Activated T-cell treated with anti-CD3 and anti-CD28 coated beads, Interleukin-2, amount 50 U/mL, for 72 hours (primary cell): ENCODE results near the gene SPAAR. TPM values are rescaled to one million over a fixed set of nuclear protein-coding genes. Genes with fewer than 3 reads are reported as not detected.
"Not testable (repeated sequence)": the region's sequence is repeated elsewhere in the genome, so short reads cannot be mapped to it uniquely, and the experiment has no call there.

Experiments
- ATAC-seq, 2 donors: fragments of 150-1000 bp; cut with Tn5 transposase; replicated peaks in 1 of 2; 2 replicates each; pipeline ENCODE4 v1.10.0; 2021; ENCODE audit warnings: moderate library complexity in 2 of 2, mild to moderate bottlenecking in 1 of 2
- DNase-seq, 2 donors: peaks; one replicate each; pipeline ENCODE4 v3.0.0; 2021 to 2022; ENCODE audit warnings: mixed read lengths in 1 of 2
- H3K27ac Mint-ChIP-seq: one replicate; pipeline ENCODE4 v1.8.0; 2022; ENCODE audit warnings: mild to moderate bottlenecking, moderate library complexity, mixed read lengths
- H3K27me3 Mint-ChIP-seq: one replicate; pipeline ENCODE4 v1.8.0; 2022; ENCODE audit warnings: low read depth, mixed read lengths
- H3K36me3 Mint-ChIP-seq, 2 donors: one replicate each; pipeline ENCODE4 v1.8.0; 2022; ENCODE audit warnings: mixed read lengths in 2 of 2, mild to moderate bottlenecking in 1 of 2; ENCODE audit not compliant: insufficient read depth in 2 of 2
- H3K4me1 Mint-ChIP-seq: one replicate; pipeline ENCODE4 v1.8.0; 2022; ENCODE audit warnings: low read depth, mixed read lengths
- H3K4me3 Mint-ChIP-seq, 2 donors: one replicate each; pipeline ENCODE4 v1.8.0; 2022; ENCODE audit warnings: mild to moderate bottlenecking in 2 of 2, mixed read lengths in 2 of 2, moderate library complexity in 2 of 2
- H3K9me3 Mint-ChIP-seq, 2 donors: one replicate each; pipeline ENCODE4 v1.8.0; 2022; ENCODE audit warnings: mixed read lengths in 2 of 2
- total RNA-seq, 2 donors: library from RNA; stranded (reverse); gene quantifications; one replicate each; pipeline ENCODE4 v1.2.3, GENCODE V29; 2022

The SPAAR gene
- total RNA-seq, 2 donors from 2014 or later: not detected

DNA sequence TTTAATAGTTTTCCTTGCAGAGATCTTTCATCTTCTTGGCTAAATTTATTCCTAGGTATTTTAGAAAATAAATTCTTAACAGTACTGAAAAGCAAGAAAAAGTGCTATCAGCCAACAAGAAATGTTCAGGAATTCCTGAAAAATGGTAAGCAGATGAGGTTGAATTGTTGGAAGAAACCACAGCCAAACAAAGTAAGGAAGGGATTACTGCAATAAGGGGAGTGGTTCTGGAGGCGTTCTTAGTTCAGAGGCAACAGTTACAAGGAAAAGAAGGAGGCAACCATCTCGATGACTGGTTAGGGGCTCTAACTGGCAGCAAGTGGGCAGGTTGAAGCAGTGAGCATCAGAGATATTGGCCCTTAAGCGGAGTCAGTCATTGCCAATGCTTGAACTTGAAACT is 26.3 kb upstream of the SPAAR start:
- Mint-ChIP-seq H3K4me1 (no peaks in the 10 kb centered on the region), H3K27ac (no peak overlapping the region), H3K4me3 (no peak overlapping the region), H3K27me3 (no peaks in the 10 kb centered on the region), H3K9me3 (no peaks in the 10 kb centered on the region), H3K36me3 (no peaks in the 10 kb centered on the region)
- DNase-seq (no peak), ATAC-seq (no peak)

DNA sequence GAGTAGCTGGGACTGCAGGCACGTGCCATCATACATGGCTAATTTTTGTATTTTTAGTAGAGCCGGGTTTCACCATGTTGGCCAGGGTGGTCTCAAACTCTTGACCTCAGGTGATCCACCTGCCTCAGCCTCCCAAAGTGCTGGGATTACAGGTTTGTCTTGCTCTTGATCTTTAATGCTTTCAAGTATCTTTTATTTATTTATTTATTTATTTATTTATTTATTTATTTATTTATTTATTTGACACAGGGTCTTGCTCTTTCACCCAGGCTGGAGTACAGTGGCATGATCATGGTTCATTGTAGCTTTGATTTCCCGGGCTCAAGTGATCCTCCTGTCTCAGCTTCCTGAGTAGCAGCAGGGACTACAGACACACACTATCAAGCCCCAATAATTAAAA is 24.4 kb upstream of the SPAAR start:
- H3K27ac Mint-ChIP-seq, H3K36me3 Mint-ChIP-seq, H3K27me3 Mint-ChIP-seq, ATAC-seq, H3K4me3 Mint-ChIP-seq, H3K9me3 Mint-ChIP-seq, DNase-seq, H3K4me1 Mint-ChIP-seq: not testable (repeated sequence)

DNA sequence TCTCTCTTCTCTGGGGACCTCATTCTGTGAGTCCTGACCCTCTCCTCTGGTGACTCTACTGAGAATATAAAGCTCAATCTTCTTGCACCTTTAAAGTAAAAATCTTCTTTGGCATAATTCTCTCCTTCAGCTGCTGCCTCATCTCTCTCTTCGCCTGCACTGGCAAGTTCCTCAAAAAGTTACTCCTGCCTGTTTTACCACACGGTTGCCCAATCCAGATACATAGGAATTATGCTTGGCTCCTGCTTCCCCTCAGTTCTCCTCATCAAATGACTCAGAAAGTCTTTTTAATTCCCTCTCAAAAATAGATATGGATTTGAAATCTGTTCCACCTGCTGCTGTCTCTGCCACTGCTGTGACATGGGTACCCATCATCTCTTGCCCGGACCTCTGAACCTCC is 17.6 kb upstream of the SPAAR start:
- no peaks in the 10 kb centered on the region for H3K36me3 Mint-ChIP-seq
- no peak overlapping the region for H3K27ac Mint-ChIP-seq
- no peaks in the 10 kb centered on the region for H3K4me1 Mint-ChIP-seq
- no peak for DNase-seq
- no peak for ATAC-seq
- no peak overlapping the region for H3K4me3 Mint-ChIP-seq
- peaks cover 15% of the 10 kb centered on the region for H3K27me3 Mint-ChIP-seq
- H3K9me3 Mint-ChIP-seq: no peaks in the 10 kb centered on the region

DNA sequence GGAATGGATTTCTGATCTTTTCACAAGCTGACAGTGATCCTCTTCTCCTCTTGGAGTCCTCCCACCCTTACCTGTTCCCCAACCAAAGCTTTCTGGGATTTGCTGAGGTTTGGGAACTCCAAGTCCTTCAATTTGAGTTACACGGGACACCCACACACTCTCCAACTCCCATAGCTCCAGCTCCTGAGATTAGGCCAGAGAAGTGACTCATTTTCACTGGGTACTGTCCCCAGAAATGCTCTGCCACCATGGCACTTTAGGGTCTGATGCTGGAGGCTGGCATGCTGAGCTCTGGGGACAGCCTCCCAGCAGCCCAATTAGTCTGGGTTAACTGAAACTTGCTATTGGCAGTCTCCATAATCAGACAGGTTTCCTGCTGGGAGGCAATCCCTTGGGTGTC is 17.2 kb upstream of the SPAAR start:
- Mint-ChIP-seq H3K36me3 (no peaks in the 10 kb centered on the region), H3K4me1 (no peaks in the 10 kb centered on the region), H3K4me3 (no peak overlapping the region), H3K27me3 (peaks cover 15% of the 10 kb centered on the region), H3K9me3 (no peaks in the 10 kb centered on the region), H3K27ac (no peak overlapping the region)
- ATAC-seq: no peak
- no peak for DNase-seq

DNA sequence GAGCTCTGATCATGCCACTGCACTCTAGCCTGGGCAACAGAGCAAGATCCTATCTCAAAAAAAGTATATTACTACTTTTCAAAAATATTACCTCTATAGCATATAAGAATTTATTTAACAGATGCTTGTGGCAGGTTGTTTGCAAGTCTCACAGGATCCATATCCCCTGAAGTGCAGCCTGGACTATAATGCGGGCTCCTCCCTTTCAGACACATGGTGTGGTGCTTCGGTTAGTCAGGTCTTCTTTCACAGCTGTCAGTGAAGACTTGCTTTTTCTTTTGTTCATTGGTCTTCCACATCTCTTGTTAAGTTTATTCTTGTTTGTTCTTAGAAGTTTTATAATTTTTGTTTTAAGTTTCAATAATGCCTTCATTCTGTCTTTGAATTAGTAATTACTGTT is 12.7 kb upstream of the SPAAR start:
- H3K4me3 Mint-ChIP-seq: no peak overlapping the region
- no peaks in the 10 kb centered on the region for H3K9me3 Mint-ChIP-seq
- H3K4me1 Mint-ChIP-seq: no peaks in the 10 kb centered on the region
- ATAC-seq (no peak), DNase-seq (no peak)
- peaks cover 13% of the 10 kb centered on the region for H3K27me3 Mint-ChIP-seq
- H3K27ac Mint-ChIP-seq: no peak overlapping the region
- no peaks in the 10 kb centered on the region for H3K36me3 Mint-ChIP-seq

DNA sequence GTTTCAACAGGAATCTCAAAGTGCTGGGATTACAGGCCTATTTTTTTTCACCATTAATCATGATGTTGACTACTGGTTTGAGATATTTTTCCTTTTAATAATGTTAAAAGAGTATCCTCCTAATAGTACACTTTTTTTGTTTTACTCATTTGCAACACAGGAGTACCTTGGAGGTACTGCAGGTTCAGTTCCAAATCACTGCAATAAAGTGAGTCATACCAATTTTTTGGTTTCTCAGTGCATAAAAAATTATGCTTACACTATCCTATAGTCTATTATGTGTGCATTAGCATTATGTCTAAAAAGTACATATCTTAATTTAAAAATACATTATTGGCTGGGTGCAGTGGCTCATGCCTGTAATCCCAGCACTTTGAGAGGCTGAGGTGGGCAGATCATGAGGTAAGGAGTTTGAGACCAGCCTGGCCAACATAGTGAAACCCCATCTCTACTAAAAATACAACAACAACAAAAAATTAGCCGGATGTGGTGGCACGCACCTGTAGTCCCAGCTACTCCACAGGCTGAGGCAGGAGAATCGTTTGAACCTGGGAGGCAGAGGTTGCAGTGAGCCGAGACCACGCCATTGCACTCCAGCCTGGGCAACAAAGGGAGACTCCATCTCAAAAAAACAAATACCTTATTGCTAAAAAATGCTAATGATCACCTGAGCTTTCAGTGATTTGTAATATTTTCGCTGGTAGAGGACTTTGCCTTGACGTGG is 11.8 kb upstream of the SPAAR start:
- not testable (repeated sequence) for H3K36me3 Mint-ChIP-seq, H3K4me3 Mint-ChIP-seq, H3K4me1 Mint-ChIP-seq, H3K27me3 Mint-ChIP-seq, ATAC-seq, H3K27ac Mint-ChIP-seq, H3K9me3 Mint-ChIP-seq, DNase-seq

DNA sequence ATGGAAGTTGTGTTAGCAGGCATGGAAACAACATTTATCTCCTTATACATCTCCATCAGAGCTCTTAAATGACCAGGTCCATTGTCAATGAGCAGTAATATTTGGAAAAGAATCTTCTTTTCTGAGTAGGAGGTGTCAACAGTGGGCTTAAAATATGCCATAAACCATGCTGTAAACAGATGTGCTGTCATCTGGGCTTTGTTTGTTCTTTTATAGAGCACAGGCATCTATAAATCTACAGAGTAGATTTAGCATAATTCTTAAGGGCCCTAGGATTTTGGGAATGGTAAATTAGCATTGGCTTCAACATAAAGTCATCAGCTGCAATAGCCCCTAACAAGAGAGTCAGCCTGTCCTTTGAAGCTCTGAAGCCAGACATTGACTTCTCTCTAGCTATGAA is 11.0 kb upstream of the SPAAR start:
- Mint-ChIP-seq H3K27me3 (peaks cover 5% of the 10 kb centered on the region), H3K9me3 (no peaks in the 10 kb centered on the region), H3K36me3 (no peaks in the 10 kb centered on the region), H3K27ac (no peak overlapping the region), H3K4me1 (no peaks in the 10 kb centered on the region), H3K4me3 (no peak overlapping the region)
- ATAC-seq: no peak
- DNase-seq: no peak

DNA sequence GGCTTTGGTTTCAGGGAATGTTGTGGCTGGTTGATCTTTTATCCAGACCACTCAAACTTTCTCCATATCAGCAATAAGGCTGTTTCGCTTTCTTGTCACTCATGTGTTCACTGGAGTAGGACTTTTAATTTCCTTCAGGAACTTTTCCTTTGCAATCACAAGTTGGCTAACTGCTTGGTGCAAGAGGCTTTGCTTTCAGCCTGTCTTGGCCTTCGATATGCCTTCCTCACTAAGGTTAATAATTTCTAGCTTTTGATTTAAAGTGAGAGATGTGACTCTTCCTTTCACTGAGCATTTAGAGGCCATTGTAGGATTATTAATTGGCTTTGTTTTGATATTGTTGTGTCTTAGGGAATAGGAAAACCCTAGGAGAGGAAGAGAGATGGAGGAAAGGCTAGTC is 10.3 kb upstream of the SPAAR start:
- no peak for ATAC-seq
- no peak for DNase-seq
- Mint-ChIP-seq H3K9me3 (no peaks in the 10 kb centered on the region), H3K4me1 (no peaks in the 10 kb centered on the region), H3K4me3 (no peak overlapping the region), H3K27me3 (peaks cover 5% of the 10 kb centered on the region), H3K36me3 (no peaks in the 10 kb centered on the region), H3K27ac (no peak overlapping the region)

DNA sequence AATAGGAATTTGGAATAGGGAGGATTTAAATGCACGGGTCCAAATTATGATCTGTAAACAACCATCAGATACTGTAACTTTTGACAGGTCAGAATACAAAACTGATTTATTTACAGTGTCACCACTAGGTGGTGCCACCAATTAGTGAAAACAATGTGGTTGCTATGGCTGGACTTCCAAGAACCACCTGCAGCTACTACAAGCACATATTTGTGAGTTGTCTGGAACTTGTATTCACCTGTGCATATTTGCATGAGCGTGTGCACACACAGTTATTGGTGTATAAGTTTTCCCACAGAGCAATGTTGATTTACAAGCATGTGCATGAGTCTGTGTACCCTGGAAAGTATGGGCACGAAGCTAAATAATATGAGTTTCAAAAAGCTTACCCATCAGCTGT is 6.2 kb upstream of the SPAAR start:
- H3K9me3 Mint-ChIP-seq: no peaks in the 10 kb centered on the region
- no peak overlapping the region for H3K4me3 Mint-ChIP-seq
- H3K4me1 Mint-ChIP-seq: peaks cover 8% of the 10 kb centered on the region
- DNase-seq: peak in 1 of 2 donors; percentile 28
- H3K27me3 Mint-ChIP-seq: no peaks in the 10 kb centered on the region
- peak; percentile 43 to 59 for ATAC-seq
- H3K36me3 Mint-ChIP-seq: no peaks in the 10 kb centered on the region
- no peak overlapping the region for H3K27ac Mint-ChIP-seq

DNA sequence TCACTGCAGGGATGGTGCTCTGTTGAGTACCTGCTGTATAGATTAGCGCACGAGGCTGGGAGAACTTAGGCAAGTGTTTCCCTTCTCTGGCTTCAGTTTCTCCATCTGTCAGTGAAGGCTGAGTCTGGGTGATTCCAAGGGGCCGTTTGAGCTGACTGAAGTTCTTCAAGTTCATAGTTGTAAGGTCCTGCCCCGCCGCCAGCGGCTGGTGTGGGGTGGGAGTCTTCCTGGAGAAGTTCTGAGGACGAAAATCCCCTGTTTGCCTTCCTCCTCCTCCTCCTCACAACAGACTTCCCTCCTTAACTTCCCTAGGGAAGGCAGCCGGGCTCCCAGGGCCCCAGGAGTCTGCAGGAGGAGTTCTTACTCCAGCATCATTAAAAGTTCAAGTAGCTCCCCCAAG is 5.0 kb upstream of the SPAAR start:
- Mint-ChIP-seq H3K4me1 (peaks cover 20% of the 10 kb centered on the region), H3K9me3 (no peaks in the 10 kb centered on the region), H3K4me3 (no peak overlapping the region), H3K27me3 (no peaks in the 10 kb centered on the region), H3K27ac (no peak overlapping the region), H3K36me3 (no peaks in the 10 kb centered on the region)
- no peak for DNase-seq
- ATAC-seq: no peak

DNA sequence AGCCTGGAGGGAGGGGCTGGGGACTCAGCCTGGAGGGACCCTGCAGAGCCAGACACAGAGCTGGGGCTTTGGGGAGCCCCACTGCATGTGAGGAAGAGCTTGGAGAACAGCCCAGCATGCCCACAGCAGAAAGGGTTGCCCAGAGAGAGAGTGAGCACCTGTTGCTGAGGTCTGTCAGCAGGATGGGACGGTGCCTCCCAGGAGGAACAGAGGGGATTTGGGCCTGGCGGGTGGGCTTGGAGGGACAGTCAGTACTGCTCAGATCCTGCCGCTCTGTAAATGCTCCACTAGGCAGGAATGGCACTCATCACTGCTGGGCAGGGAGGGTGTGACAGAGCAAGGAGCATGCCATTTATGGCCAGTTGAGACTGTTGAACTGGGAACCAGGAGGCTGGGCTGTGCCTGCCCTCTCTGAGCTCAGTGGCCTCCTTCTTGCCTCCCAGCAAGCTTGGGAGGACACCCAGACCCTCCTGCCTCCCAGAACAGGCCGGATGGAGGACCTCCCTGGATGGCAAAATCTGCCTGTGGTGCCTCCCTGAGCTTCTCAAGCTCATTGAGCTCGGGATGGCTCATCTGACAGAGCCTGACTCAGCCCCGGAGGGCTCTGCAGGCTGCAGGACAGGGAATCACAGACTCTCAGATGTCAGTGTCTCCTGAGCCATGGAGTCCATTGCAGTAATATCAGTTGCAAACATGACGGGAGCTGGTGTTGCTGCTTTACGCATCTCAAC is 4.1 kb upstream of the SPAAR start:
- no peak overlapping the region for H3K4me3 Mint-ChIP-seq
- H3K27me3 Mint-ChIP-seq: no peaks in the 10 kb centered on the region
- ATAC-seq: no peak
- H3K9me3 Mint-ChIP-seq: no peaks in the 10 kb centered on the region
- no peaks in the 10 kb centered on the region for H3K36me3 Mint-ChIP-seq
- no peak for DNase-seq
- H3K4me1 Mint-ChIP-seq: peaks cover 27% of the 10 kb centered on the region
- H3K27ac Mint-ChIP-seq: no peak overlapping the region

DNA sequence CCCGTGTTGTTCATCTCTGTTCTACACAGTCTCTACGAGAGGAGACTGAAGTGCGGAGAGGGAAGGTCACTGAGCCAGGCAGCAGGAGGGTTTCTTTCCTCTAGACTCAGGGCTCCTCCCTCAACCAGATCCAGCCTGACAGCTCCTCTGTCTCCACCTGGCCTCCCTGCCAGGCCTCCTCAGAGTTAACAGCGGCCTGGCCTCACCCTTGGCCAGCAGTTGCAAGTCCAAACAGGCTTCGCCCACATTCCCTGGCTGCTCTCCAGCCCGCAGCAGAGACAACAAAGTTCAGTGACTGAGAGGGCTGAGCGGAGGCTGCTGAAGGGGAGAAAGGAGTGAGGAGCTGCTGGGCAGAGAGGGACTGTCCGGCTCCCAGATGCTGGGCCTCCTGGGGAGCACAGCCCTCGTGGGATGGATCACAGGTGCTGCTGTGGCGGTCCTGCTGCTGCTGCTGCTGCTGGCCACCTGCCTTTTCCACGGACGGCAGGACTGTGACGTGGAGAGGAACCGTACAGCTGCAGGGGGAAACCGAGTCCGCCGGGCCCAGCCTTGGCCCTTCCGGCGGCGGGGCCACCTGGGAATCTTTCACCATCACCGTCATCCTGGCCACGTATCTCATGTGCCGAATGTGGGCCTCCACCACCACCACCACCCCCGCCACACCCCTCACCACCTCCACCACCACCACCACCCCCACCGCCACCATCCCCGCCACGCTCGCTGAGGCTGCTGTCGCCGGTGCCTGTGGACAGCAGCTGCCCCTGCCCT is 3.2 kb upstream of the SPAAR start, which contains the start of gene HRCT1:
Gene HRCT1 (plus strand): TSS at position 291 of the 768 bp plus-strand sequence. CDS start 86 bp downstream, at position 377.
- Mint-ChIP-seq H3K27ac (no peak within 1 kb of the TSS), H3K4me1 (peaks cover 35% of the 10 kb centered on the region), H3K4me3 (no peak within 1 kb of the TSS), H3K36me3 (no peaks in the 10 kb centered on the region), H3K9me3 (no peaks in the 10 kb centered on the region), H3K27me3 (no peaks in the 10 kb centered on the region)
- no peak for DNase-seq
- ATAC-seq: no peak

DNA sequence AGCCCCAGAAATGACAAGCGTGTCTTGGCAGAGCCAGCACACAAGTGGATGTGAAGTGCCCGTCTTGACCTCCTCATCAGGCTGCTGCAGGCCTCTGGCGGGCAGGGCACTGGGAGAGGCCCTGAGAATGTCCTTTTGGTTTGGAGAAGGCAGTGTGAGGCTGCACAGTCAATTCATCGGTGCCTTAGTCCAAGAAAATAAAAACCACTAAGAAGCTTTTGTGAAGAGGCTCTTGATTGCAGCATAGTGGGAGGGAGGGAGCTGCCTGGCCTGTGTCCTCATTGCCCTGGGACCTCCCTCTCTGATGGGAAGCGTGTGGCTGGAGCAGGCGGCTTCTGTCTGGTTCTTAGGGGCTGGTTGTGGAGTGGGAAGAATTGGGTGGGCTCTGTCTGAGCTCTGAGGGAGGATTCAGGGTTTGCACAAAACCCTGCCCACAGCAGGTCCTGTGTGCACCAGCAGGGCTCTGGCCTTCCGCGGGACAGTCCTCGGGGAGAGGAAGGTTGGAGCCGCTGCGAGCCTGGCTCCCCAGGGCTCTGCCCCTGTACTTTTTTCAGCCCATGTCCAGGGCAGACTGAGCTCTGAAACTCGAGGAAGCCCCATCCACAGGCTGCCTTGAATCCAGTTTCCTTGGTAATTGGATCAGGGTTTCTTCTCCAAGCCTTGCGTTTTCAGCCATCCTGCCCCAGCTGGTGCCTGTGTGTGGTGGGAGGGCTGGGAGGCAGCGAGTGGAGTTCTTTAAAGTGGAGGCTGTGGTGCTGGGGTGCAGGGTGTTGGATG is 2.2 kb upstream of the SPAAR start:
- DNase-seq: no peak
- Mint-ChIP-seq H3K27me3 (no peaks in the 10 kb centered on the region), H3K4me3 (no peak overlapping the region), H3K36me3 (no peaks in the 10 kb centered on the region), H3K9me3 (no peaks in the 10 kb centered on the region), H3K4me1 (peaks cover 38% of the 10 kb centered on the region), H3K27ac (no peak overlapping the region)
- no peak for ATAC-seq
